ENCODE data around the gene SPECC1L. TPM values are rescaled to one million over a fixed set of nuclear protein-coding genes. Genes with fewer than 3 reads are reported as not detected.

SPECC1L gene
- total RNA-seq, 1 experiment from 2014 or later, result 40.8 TPM

DNA sequence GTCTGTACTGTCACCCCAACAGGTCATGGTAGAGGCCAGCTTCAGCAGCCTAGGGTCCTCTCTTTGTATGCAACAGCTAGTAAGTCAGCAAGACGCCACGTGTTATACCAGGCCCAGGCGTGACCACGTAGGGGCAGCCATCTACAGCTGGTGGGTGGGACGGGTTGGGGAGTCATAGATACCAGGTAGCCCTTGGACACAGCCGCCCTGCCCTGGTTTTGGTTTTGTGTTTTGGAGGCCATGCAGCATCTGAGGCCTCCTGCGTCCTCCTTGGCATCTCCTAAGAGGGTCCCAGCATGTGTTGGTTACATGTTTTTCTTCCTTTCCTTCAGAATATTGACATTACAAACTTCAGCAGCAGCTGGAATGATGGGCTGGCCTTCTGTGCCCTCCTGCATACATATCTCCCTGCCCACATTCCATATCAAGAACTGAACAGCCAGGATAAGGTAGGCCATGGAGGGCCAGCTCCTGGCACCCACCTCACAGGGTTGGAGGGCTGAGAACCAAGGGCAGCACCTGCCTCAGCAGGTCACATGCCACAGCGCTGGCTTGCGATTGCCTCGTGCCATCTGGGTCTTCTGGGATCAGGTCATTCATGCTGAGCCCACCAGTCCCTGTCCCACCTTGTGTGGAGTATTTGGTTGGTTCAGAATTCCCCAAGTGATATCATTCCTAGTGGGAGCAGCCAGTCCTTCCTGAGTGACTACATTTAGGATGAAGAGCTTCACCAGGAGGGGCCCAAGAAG lies 140.8 kb downstream of the SPECC1L start:
- Histone ChIP-seq H3K36me3 (ENCODE audit: control insufficient read depth in 1 of 2, insufficient read depth in 2 of 2, low read length in 2 of 2) (peaks cover 5 to 12% of the 10 kb centered on the region in 2 experiments; a peak in 3 of 4 replicates), H2AFZ (ENCODE audit: low read depth, low read length, poor library complexity, severe bottlenecking) (no peak overlapping the region), H3K4me1 (ENCODE audit: control insufficient read depth in 1 of 2, insufficient read depth in 2 of 2, low read length in 2 of 2) (peaks cover 0 to 8% of the 10 kb centered on the region in 2 experiments; a peak in 1 of 4 replicates), H4K20me1 (ENCODE audit: insufficient read depth) (no peaks in the 10 kb centered on the region), H3K9me2 (ENCODE audit: insufficient read depth) (no peaks in the 10 kb centered on the region), H3K27ac (ENCODE audit: low read depth, low read length) (no peak overlapping the region), H3K4me3 (replicated peaks in 1 of 2; ENCODE audit: low read depth in 1 of 2, low read length in 2 of 2) (no peak overlapping the region), H3K79me2 (ENCODE audit: insufficient read depth, low read length) (no peaks in the 10 kb centered on the region; the same call in 1 of the 2 replicates), H3K27me3 (ENCODE audit: insufficient read depth, low read length) (no peaks in the 10 kb centered on the region), H3K4me2 (ENCODE audit: low read length) (no peak overlapping the region), H3K9me3 (ENCODE audit: control insufficient read depth in 1 of 2, insufficient read depth in 1 of 2, low read depth in 1 of 2, low read length in 2 of 2) (no peaks in the 10 kb centered on the region), H3K9ac (ENCODE audit: low read length) (no peak overlapping the region)
- ChIA-PET POLR2A (no interaction called here), CTCF (no interaction called here), RAD21 (ENCODE audit: low non-redundant PET in 1 of 2, low total read pairs in 2 of 2, uncharacterized antibody in 2 of 2, unreplicated experiment in 2 of 2) (no interaction called here)
- ATAC-seq (no peak), DNase-seq (ENCODE audit: low read depth, low spot score) (no peak)
- TF ChIP-seq ZNF274 (IDR thresholded peaks at IDR 0.05; ENCODE audit: low read depth, low read length) (no peak), ZFX (IDR thresholded peaks at IDR 0.05) (no peak), EGR1 (IDR thresholded peaks at IDR 0.05; ENCODE audit: low read depth) (no peak), SRF (IDR thresholded peaks at IDR 0.05; ENCODE audit: low read depth) (no peak), CEBPB (IDR thresholded peaks at IDR 0.05; ENCODE audit: low read depth) (no peak), ELF1 (IDR thresholded peaks at IDR 0.05; ENCODE audit: borderline replicate concordance, low read depth) (no peak), YY1 (IDR thresholded peaks at IDR 0.05; ENCODE audit: extremely low read depth, insufficient replicate concordance, low read depth, low read length) (no peak), SP1 (IDR thresholded peaks at IDR 0.05; ENCODE audit: low read depth) (no peak), POLR2AphosphoS5 (IDR thresholded peaks at IDR 0.05; ENCODE audit: low read depth, low read length) (no peak), EZH2phosphoT487 (IDR thresholded peaks at IDR 0.05; ENCODE audit: borderline replicate concordance) (no peak), RAD21 (IDR thresholded peaks at IDR 0.05; ENCODE audit: low read depth) (no peak), POLR2A (IDR thresholded peaks at IDR 0.05; ENCODE audit: borderline replicate concordance, extremely low read depth, insufficient read depth, insufficient read length) (no peak), FOSL1 (IDR thresholded peaks at IDR 0.05; ENCODE audit: low read depth) (no peak), SIN3A (IDR thresholded peaks at IDR 0.05; ENCODE audit: low read depth) (no peak), TCF7L2 (IDR thresholded peaks at IDR 0.05; ENCODE audit: borderline replicate concordance, extremely low read depth, insufficient read depth, insufficient read length) (no peak)
- TF ChIP-seq, protein P1, sequence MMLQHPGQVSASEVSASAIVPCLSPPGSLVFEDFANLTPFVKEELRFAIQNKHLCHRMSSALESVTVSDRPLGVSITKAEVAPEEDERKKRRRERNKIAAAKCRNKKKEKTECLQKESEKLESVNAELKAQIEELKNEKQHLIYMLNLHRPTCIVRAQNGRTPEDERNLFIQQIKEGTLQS (IDR thresholded peaks at IDR 0.05), result no peak
- TF ChIP-seq, protein P2, sequence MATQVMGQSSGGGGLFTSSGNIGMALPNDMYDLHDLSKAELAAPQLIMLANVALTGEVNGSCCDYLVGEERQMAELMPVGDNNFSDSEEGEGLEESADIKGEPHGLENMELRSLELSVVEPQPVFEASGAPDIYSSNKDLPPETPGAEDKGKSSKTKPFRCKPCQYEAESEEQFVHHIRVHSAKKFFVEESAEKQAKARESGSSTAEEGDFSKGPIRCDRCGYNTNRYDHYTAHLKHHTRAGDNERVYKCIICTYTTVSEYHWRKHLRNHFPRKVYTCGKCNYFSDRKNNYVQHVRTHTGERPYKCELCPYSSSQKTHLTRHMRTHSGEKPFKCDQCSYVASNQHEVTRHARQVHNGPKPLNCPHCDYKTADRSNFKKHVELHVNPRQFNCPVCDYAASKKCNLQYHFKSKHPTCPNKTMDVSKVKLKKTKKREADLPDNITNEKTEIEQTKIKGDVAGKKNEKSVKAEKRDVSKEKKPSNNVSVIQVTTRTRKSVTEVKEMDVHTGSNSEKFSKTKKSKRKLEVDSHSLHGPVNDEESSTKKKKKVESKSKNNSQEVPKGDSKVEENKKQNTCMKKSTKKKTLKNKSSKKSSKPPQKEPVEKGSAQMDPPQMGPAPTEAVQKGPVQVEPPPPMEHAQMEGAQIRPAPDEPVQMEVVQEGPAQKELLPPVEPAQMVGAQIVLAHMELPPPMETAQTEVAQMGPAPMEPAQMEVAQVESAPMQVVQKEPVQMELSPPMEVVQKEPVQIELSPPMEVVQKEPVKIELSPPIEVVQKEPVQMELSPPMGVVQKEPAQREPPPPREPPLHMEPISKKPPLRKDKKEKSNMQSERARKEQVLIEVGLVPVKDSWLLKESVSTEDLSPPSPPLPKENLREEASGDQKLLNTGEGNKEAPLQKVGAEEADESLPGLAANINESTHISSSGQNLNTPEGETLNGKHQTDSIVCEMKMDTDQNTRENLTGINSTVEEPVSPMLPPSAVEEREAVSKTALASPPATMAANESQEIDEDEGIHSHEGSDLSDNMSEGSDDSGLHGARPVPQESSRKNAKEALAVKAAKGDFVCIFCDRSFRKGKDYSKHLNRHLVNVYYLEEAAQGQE (IDR thresholded peaks at IDR 0.05; ENCODE audit: low read depth), result no peak
- TF ChIP-seq, protein P3, sequence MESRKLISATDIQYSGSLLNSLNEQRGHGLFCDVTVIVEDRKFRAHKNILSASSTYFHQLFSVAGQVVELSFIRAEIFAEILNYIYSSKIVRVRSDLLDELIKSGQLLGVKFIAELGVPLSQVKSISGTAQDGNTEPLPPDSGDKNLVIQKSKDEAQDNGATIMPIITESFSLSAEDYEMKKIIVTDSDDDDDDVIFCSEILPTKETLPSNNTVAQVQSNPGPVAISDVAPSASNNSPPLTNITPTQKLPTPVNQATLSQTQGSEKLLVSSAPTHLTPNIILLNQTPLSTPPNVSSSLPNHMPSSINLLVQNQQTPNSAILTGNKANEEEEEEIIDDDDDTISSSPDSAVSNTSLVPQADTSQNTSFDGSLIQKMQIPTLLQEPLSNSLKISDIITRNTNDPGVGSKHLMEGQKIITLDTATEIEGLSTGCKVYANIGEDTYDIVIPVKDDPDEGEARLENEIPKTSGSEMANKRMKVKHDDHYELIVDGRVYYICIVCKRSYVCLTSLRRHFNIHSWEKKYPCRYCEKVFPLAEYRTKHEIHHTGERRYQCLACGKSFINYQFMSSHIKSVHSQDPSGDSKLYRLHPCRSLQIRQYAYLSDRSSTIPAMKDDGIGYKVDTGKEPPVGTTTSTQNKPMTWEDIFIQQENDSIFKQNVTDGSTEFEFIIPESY (IDR thresholded peaks at IDR 0.05; ENCODE audit: extremely low read depth, insufficient replicate concordance, low read length), result no peak
- intact Hi-C loops (cut with micrococcal nuclease), result no loop called here
- no TSS peak for BruUV-seq (replicated peaks)
